ENCODE data around the gene PRSS36.

Gene PRSS36

GRCh38 chr16:31134091-31134571 is 15.7 kb downstream of the PRSS36 start:
- Histone ChIP-seq H3K27me3 (no peaks in the 10 kb centered on the region), H3K9me3 (no peaks in the 10 kb centered on the region), H3K36me3 (peaks cover 11% of the 10 kb centered on the region), H3K4me1 (peaks cover 37% of the 10 kb centered on the region), H3K4me3 (ENCODE audit: low read depth, low read length) (peak overlapping the region; percentile 46)
- no peak for TF ChIP-seq CTCF (IDR thresholded peaks at IDR 0.05; ENCODE audit: low read depth, low read length)
- peak; percentile 84 for DNase-seq

GRCh38 chr16:31133046-31133501 is 16.8 kb downstream of the PRSS36 start:
- H3K36me3 ChIP-seq = peaks cover 11% of the 10 kb centered on the region
- H3K4me3 ChIP-seq (ENCODE audit: low read depth, low read length) = no peak overlapping the region
- H3K4me1 ChIP-seq = peaks cover 31% of the 10 kb centered on the region
- H3K27me3 ChIP-seq = no peaks in the 10 kb centered on the region
- DNase-seq = no peak
- no peak for TF ChIP-seq CTCF (IDR thresholded peaks at IDR 0.05; ENCODE audit: low read depth, low read length)
- no peaks in the 10 kb centered on the region for H3K9me3 ChIP-seq

GRCh38 chr16:31132303-31132979 is 17.4 kb downstream of the PRSS36 start:
- DNase-seq = no peak
- Histone ChIP-seq H3K27me3 (no peaks in the 10 kb centered on the region), H3K36me3 (peaks cover 11% of the 10 kb centered on the region), H3K4me3 (ENCODE audit: low read depth, low read length) (no peak overlapping the region), H3K4me1 (peaks cover 31% of the 10 kb centered on the region), H3K9me3 (no peaks in the 10 kb centered on the region)
- TF ChIP-seq CTCF (IDR thresholded peaks at IDR 0.05; ENCODE audit: low read depth, low read length) = no peak

- H3K9me3 ChIP-seq = no peaks in the 10 kb centered on the region
- peaks cover 11% of the 10 kb centered on the region for H3K36me3 ChIP-seq
- H3K27me3 ChIP-seq = no peaks in the 10 kb centered on the region
- DNase-seq = no peak
- peaks cover 31% of the 10 kb centered on the region for H3K4me1 ChIP-seq
- H3K4me3 ChIP-seq (ENCODE audit: low read depth, low read length) = no peak overlapping the region
- TF ChIP-seq CTCF (IDR thresholded peaks at IDR 0.05; ENCODE audit: low read depth, low read length) = no peak
Measured at GRCh38 chr16:31131841-31132271, 18.0 kb downstream of the PRSS36 start.

GRCh38 chr16:31131416-31131815 is 18.4 kb downstream of the PRSS36 start:
- DNase-seq = no peak
- no peaks in the 10 kb centered on the region for H3K27me3 ChIP-seq
- no peaks in the 10 kb centered on the region for H3K9me3 ChIP-seq
- H3K4me3 ChIP-seq (ENCODE audit: low read depth, low read length) = no peak overlapping the region
- H3K4me1 ChIP-seq = peaks cover 31% of the 10 kb centered on the region
- H3K36me3 ChIP-seq = peaks cover 11% of the 10 kb centered on the region
- no peak for TF ChIP-seq CTCF (IDR thresholded peaks at IDR 0.05; ENCODE audit: low read depth, low read length)

GRCh38 chr16:31130899-31131298 is 19.0 kb downstream of the PRSS36 start:
- no peaks in the 10 kb centered on the region for H3K27me3 ChIP-seq
- H3K9me3 ChIP-seq = no peaks in the 10 kb centered on the region
- DNase-seq = no peak
- H3K36me3 ChIP-seq = peaks cover 11% of the 10 kb centered on the region
- H3K4me1 ChIP-seq = peaks cover 28% of the 10 kb centered on the region
- TF ChIP-seq CTCF (IDR thresholded peaks at IDR 0.05; ENCODE audit: low read depth, low read length) = no peak
- no peak overlapping the region for H3K4me3 ChIP-seq (ENCODE audit: low read depth, low read length)
